SK-N-SH (cell line): ENCODE measurements around the gene BABAM2. TPM values are rescaled to one million over a fixed set of nuclear protein-coding genes. Genes with fewer than 3 reads are reported as not detected.

ENCODE experiments used
- CTCF ChIA-PET: fragments of 300-600, 350-600 bp; formaldehyde crosslinking; extraction: SDS; loops from one replicate; lab custom pipeline; 2021; lab: Yijun Ruan, JAX
- POLR2A ChIA-PET: fragments of 350-600 bp; sonication (Branson Sonifier 250); formaldehyde crosslinking; extraction: SDS; loops from one replicate; lab custom pipeline; 2020; ENCODE audit warnings: antibody characterized with exemption, inconsistent platforms; lab: Yijun Ruan, JAX
- DNase-seq: peaks from one replicate; pipeline ENCODE4 v3.0.0; 2012
- H2AFZ ChIP-seq: fragments of 200-600 bp; sonication (generic); 2 replicates; pipeline ENCODE4 v1.8.1; 2016; ENCODE audit warnings: antibody characterized with exemption, mild to moderate bottlenecking, low read depth
- H3F3A ChIP-seq: fragments of 200-600 bp; sonication (generic); replicated peaks from 2 replicates; pipeline ENCODE3; 2016; ENCODE audit warnings: antibody characterized with exemption, mild to moderate bottlenecking; ENCODE audit not compliant: insufficient read depth
- H3K27ac ChIP-seq, 2 experiments: fragments of 200-500 bp in 1 of 2; fragments of 200-600 bp in 1 of 2; sonication (Bioruptor generic) in 1 of 2; sonication (generic), shearing (Covaris generic) in 1 of 2; 2 replicates each; pipeline versions ENCODE4 v1.5.1 to v1.6.1; 2014 to 2016; ENCODE audit warnings: low read depth in 2 of 2, inconsistent platforms in 1 of 2, low read length in 1 of 2, mild to moderate bottlenecking in 1 of 2, mixed read lengths in 1 of 2
- H3K27me3 ChIP-seq: fragments of 200-600 bp; sonication (generic), shearing (Covaris generic); 2 replicates; pipeline ENCODE4 v1.6.1; 2016; ENCODE audit warnings: mixed run types; ENCODE audit not compliant: insufficient read depth
- H3K36me3 ChIP-seq, 2 experiments: fragments of 200-500 bp in 1 of 2; fragments of 200-600 bp in 1 of 2; sonication (Bioruptor generic) in 1 of 2; sonication (generic) in 1 of 2; replicated peaks in 1 of 2; 2 replicates each; pipeline versions ENCODE3 to v1.5.1; 2014 to 2016; ENCODE audit warnings: low read length in 1 of 2, mild to moderate bottlenecking in 1 of 2; ENCODE audit not compliant: insufficient read depth in 2 of 2, control insufficient read depth in 1 of 2
- H3K4me1 ChIP-seq, 2 experiments: fragments of 200-500 bp in 1 of 2; fragments of 200-600 bp in 1 of 2; sonication (Bioruptor generic) in 1 of 2; sonication (generic), shearing (Covaris generic) in 1 of 2; 2 replicates each; pipeline versions ENCODE4 v1.5.1 to v1.6.1; 2014 to 2016; ENCODE audit warnings: low read depth in 1 of 2, low read length in 1 of 2, mixed run types in 1 of 2; ENCODE audit not compliant: insufficient read depth in 2 of 2, control insufficient read depth in 1 of 2
- H3K4me2 ChIP-seq: fragments of 200-600 bp; sonication (generic), shearing (Covaris generic); 2 replicates; pipeline ENCODE4 v1.6.1; 2017; ENCODE audit warnings: mixed run types
- H3K4me3 ChIP-seq, 2 experiments: fragments of 200-500 bp in 1 of 2; fragments of 200-600 bp in 1 of 2; sonication (Bioruptor generic) in 1 of 2; sonication (generic), shearing (Covaris generic) in 1 of 2; 2 replicates each; pipeline versions ENCODE4 v1.5.1 to v1.8.1; 2014 to 2016; ENCODE audit warnings: low read depth in 2 of 2, inconsistent platforms in 1 of 2, low read length in 1 of 2, mild to moderate bottlenecking in 1 of 2, mixed read lengths in 1 of 2, moderate library complexity in 1 of 2
- H3K79me2 ChIP-seq: fragments of 200-600 bp; sonication (generic); 2 replicates; pipeline ENCODE4 v1.8.1; 2017; ENCODE audit warnings: mild to moderate bottlenecking; ENCODE audit not compliant: insufficient read depth
- H3K9ac ChIP-seq: fragments of 200-600 bp; sonication (generic); 2 replicates; pipeline ENCODE4 v1.6.1; 2017; ENCODE audit warnings: mixed run types
- H3K9me2 ChIP-seq: fragments of 200-600 bp; sonication (generic); 2 replicates; pipeline ENCODE4 v1.6.1; 2017; ENCODE audit warnings: mixed run types
- H3K9me3 ChIP-seq: fragments of 200-600 bp; sonication (generic); 2 replicates; pipeline ENCODE4 v1.6.1; 2017; ENCODE audit warnings: mixed run types, mild to moderate bottlenecking, moderate library complexity
- H4K20me1 ChIP-seq: fragments of 200-600 bp; sonication (generic); 2 replicates; pipeline ENCODE4 v1.6.1; 2017; ENCODE audit warnings: mild to moderate bottlenecking, mixed run types; ENCODE audit not compliant: insufficient read depth
- CTCF ChIP-seq: fragments of 200-600 bp; sonication (generic); IDR thresholded peaks from 2 replicates; pipeline ENCODE4 v1.6.1; 2017; ENCODE audit warnings: antibody characterized with exemption, mild to moderate bottlenecking, moderate library complexity
- FOSL2 ChIP-seq: IDR thresholded peaks from 2 replicates; pipeline ENCODE4 v1.4.0; 2012; ENCODE audit warnings: low read depth, mild to moderate bottlenecking, moderate library complexity, borderline replicate concordance
- FOXM1 ChIP-seq: IDR thresholded peaks from 2 replicates; pipeline ENCODE4 v1.4.0; 2012; ENCODE audit warnings: low read depth, mild to moderate bottlenecking
- GATA2 ChIP-seq: sonication (generic); formaldehyde crosslinking; IDR thresholded peaks from 2 replicates; pipeline ENCODE4 v1.5.0; 2020; ENCODE audit warnings: mild to moderate bottlenecking, missing genetic modification reagents
- MEF2A ChIP-seq: IDR thresholded peaks from 2 replicates; pipeline ENCODE4 v1.4.0; 2012; ENCODE audit warnings: low read depth, borderline replicate concordance
- ZBTB33 ChIP-seq: IDR thresholded peaks from 2 replicates; pipeline ENCODE4 v1.4.0; 2012; ENCODE audit warnings: low read depth, borderline replicate concordance
- WGBS: methylation state at CpG from one replicate; pipeline ENCODE4 v1.1.6; 2017; ENCODE audit warnings: low lambda C conversion rate; 5-methylcytosine and 5-hydroxymethylcytosine counted together
- polyA plus RNA-seq, 3 experiments: library from polyadenylated mRNA; depleted of rRNA; stranded (reverse); fragments of >200 nt; gene quantifications; 2 replicates each; pipeline ENCODE4 v1.2.3, GENCODE V29; 2012

The BABAM2 gene
- polyA plus RNA-seq, 1 of the 3 experiments (the other 2 are of a cell fraction): 34.0 TPM

- Histone ChIP-seq H2AFZ (no peak overlapping the region), H3K4me1 (peaks cover 2 to 10% of the 10 kb centered on the region in 2 experiments; a peak in 3 of 4 replicates)
- WGBS: 97% methylated on average over 4 of the region's 4 CpGs
These were observed 35.4 kb downstream of the BABAM2 start for GRCh38 chr2:27925766-27926472.

GRCh38 chr2:27929916-27930486, 39.5 kb downstream of the BABAM2 start:
- Histone ChIP-seq H3K79me2 (no peaks in the 10 kb centered on the region), H4K20me1 (no peaks in the 10 kb centered on the region), H3K9me3 (no peaks in the 10 kb centered on the region), H3K4me2 (no peak overlapping the region), H3K9me2 (no peaks in the 10 kb centered on the region), H3K4me1 (peaks cover 4 to 10% of the 10 kb centered on the region in 2 experiments; a peak in 2 of 4 replicates), H2AFZ (no peak overlapping the region), H3F3A (no peaks in the 10 kb centered on the region), H3K27me3 (no peaks in the 10 kb centered on the region), H3K27ac (no peak overlapping the region), H3K4me3 (no peak overlapping the region), H3K9ac (no peak overlapping the region), H3K36me3 (peaks cover 0 to 16% of the 10 kb centered on the region in 2 experiments)
- ChIA-PET POLR2A (no interaction called here), CTCF (no interaction called here)
- WGBS: 86% methylated on average over 11 of the region's 11 CpGs
- DNase-seq: no peak
- TF ChIP-seq CTCF: no peak
- TF ChIP-seq MEF2A: no peak
- TF ChIP-seq GATA2 (CRISPR knock-in tag): no peak

More at GRCh38 chr2:27925766-27926472, 35.4 kb downstream of the BABAM2 start:
- POLR2A ChIA-PET: no interaction called here
- 0 out of 4 replicates have a peak overlapping the region, but pooled peaks of 1 of the 2 experiments have one; percentile 6 for H3K27ac ChIP-seq
- no peak for TF ChIP-seq ZBTB33
- peak; percentile 40 for TF ChIP-seq GATA2 (CRISPR knock-in tag)
- TF ChIP-seq FOSL2: no peak
- TF ChIP-seq FOXM1: no peak
- H3K79me2 ChIP-seq: no peaks in the 10 kb centered on the region
- no peak overlapping the region for H3K9ac ChIP-seq
- no peak overlapping the region for H3K4me3 ChIP-seq
- peaks cover 4% of the 10 kb centered on the region for H3F3A ChIP-seq
- H4K20me1 ChIP-seq: no peaks in the 10 kb centered on the region
- H3K36me3 ChIP-seq: peaks cover 0 to 16% of the 10 kb centered on the region in 2 experiments
- no peaks in the 10 kb centered on the region for H3K9me2 ChIP-seq
- H3K9me3 ChIP-seq: no peaks in the 10 kb centered on the region
- no peak overlapping the region for H3K4me2 ChIP-seq
- CTCF ChIA-PET: interaction anchor here (1.0 kb wide), 1 partner anchor 13 kb away, joined by 3 read pairs; no protein-coding TSS in a partner anchor
- no peaks in the 10 kb centered on the region for H3K27me3 ChIP-seq
- DNase-seq: no peak
